Naive thymus-derived CD4-positive, alpha-beta T cell (primary cell): Measurements from ENCODE around the gene IRX4. TPM values are rescaled to one million over a fixed set of nuclear protein-coding genes. Genes with fewer than 3 reads are reported as not detected.

Experiments used
- ATAC-seq: fragments of 150-1000 bp; cut with Tn5 transposase; 2 replicates; pipeline ENCODE4 v1.10.0; 2021; ENCODE audit warnings: mild to moderate bottlenecking, moderate library complexity
- CTCF ChIA-PET: fragments of 350-600 bp; sonication (Branson Sonifier 250); formaldehyde crosslinking; loops from one replicate; lab custom pipeline; 2021; ENCODE audit warnings: antibody characterized with exemption; lab: Charles Lee
- POLR2A ChIA-PET: fragments of 350-600 bp; sonication (Branson Sonifier 250); formaldehyde crosslinking; loops from one replicate; lab custom pipeline; 2021; ENCODE audit warnings: antibody characterized with exemption, inconsistent platforms; lab: Charles Lee
- DNase-seq, 9 donors: peaks; one replicate each; pipeline versions ENCODE4 v3.0.0 to v3.0.0-alpha.2; 2020 to 2022; ENCODE audit warnings: mixed read lengths in 1 of 9
- H3K27ac ChIP-seq: one replicate; pipeline ENCODE4 v1.7.0; 2013; ENCODE audit warnings: mild to moderate bottlenecking, low read depth, low read length, moderate library complexity
- H3K27me3 ChIP-seq, 2 donors: one replicate each; pipeline ENCODE4 v1.7.0; 2013; ENCODE audit warnings: low read length in 2 of 2, mild to moderate bottlenecking in 2 of 2, moderate library complexity in 2 of 2; ENCODE audit not compliant: control insufficient read depth in 2 of 2, insufficient read depth in 2 of 2
- H3K36me3 ChIP-seq, 3 experiments: 1 replicate in 2 of 3; 2 replicates in 1 of 3; pipeline ENCODE4 v1.7.0; 2013; ENCODE audit warnings: low read length in 3 of 3, mild to moderate bottlenecking in 3 of 3, moderate library complexity in 1 of 3; ENCODE audit not compliant: insufficient read depth in 3 of 3, control insufficient read depth in 2 of 3
- H3K4me1 ChIP-seq, 2 donors: one replicate each; pipeline ENCODE4 v1.7.0; 2013; ENCODE audit warnings: low read length in 2 of 2, mild to moderate bottlenecking in 2 of 2, moderate library complexity in 1 of 2; ENCODE audit not compliant: control insufficient read depth in 2 of 2, insufficient read depth in 2 of 2
- H3K4me3 ChIP-seq: 2 replicates; pipeline ENCODE4 v1.7.0; 2013; ENCODE audit warnings: mild to moderate bottlenecking, low read length
- H3K9me3 ChIP-seq, 3 experiments: 1 replicate in 2 of 3; 2 replicates in 1 of 3; pipeline ENCODE4 v1.7.0; 2013; ENCODE audit warnings: low read length in 3 of 3; ENCODE audit not compliant: control insufficient read depth in 2 of 3
- H3K27ac Mint-ChIP-seq, 9 donors: one replicate each; pipeline ENCODE4 v1.8.0; 2020 to 2022; ENCODE audit warnings: mixed read lengths in 9 of 9, mild to moderate bottlenecking in 8 of 9, moderate library complexity in 5 of 9, inconsistent platforms in 2 of 9
- H3K27me3 Mint-ChIP-seq, 5 donors: one replicate each; pipeline ENCODE4 v1.8.0; 2021 to 2022; ENCODE audit warnings: mixed read lengths in 5 of 5, mild to moderate bottlenecking in 1 of 5
- H3K36me3 Mint-ChIP-seq, 5 donors: one replicate each; pipeline ENCODE4 v1.8.0; 2020 to 2022; ENCODE audit warnings: mixed read lengths in 5 of 5, mild to moderate bottlenecking in 3 of 5, inconsistent platforms in 1 of 5
- H3K4me1 Mint-ChIP-seq, 7 donors: one replicate each; pipeline ENCODE4 v1.8.0; 2020 to 2022; ENCODE audit warnings: mixed read lengths in 7 of 7, mild to moderate bottlenecking in 3 of 7, inconsistent platforms in 1 of 7
- H3K4me3 Mint-ChIP-seq, 10 donors: one replicate each; pipeline ENCODE4 v1.8.0; 2020 to 2022; ENCODE audit warnings: mild to moderate bottlenecking in 10 of 10, mixed read lengths in 10 of 10, moderate library complexity in 6 of 10, inconsistent platforms in 2 of 10
- H3K9me3 Mint-ChIP-seq, 11 donors: one replicate each; pipeline ENCODE4 v1.8.0; 2020 to 2022; ENCODE audit warnings: mixed read lengths in 11 of 11, mild to moderate bottlenecking in 4 of 11, inconsistent platforms in 1 of 11, moderate library complexity in 1 of 11
- intact Hi-C, 2 donors: fragments of 100-400 bp; cut with micrococcal nuclease; formaldehyde crosslinking; loops; one replicate each; pipeline ENCODE4 v1.15.1; 2023
- polyA plus RNA-seq, 2 donors: library from polyadenylated mRNA; unstranded; fragments of 300-500 nt; fragmentation: Illumina TruSeq; gene quantifications; one replicate each; pipeline ENCODE4 v1.2.3, GENCODE V29; 2021
- total RNA-seq, 6 experiments: library from RNA in 5 of 6; stranded (reverse) in 5 of 6; gene quantifications; 1 replicate in 5 of 6; 2 replicates in 1 of 6; pipeline ENCODE4 v1.2.3 and lab custom pipeline; 2021 to 2026

IRX4 gene
- total and polyA plus RNA-seq, 7 experiments from 2014 or later: not detected

DNA sequence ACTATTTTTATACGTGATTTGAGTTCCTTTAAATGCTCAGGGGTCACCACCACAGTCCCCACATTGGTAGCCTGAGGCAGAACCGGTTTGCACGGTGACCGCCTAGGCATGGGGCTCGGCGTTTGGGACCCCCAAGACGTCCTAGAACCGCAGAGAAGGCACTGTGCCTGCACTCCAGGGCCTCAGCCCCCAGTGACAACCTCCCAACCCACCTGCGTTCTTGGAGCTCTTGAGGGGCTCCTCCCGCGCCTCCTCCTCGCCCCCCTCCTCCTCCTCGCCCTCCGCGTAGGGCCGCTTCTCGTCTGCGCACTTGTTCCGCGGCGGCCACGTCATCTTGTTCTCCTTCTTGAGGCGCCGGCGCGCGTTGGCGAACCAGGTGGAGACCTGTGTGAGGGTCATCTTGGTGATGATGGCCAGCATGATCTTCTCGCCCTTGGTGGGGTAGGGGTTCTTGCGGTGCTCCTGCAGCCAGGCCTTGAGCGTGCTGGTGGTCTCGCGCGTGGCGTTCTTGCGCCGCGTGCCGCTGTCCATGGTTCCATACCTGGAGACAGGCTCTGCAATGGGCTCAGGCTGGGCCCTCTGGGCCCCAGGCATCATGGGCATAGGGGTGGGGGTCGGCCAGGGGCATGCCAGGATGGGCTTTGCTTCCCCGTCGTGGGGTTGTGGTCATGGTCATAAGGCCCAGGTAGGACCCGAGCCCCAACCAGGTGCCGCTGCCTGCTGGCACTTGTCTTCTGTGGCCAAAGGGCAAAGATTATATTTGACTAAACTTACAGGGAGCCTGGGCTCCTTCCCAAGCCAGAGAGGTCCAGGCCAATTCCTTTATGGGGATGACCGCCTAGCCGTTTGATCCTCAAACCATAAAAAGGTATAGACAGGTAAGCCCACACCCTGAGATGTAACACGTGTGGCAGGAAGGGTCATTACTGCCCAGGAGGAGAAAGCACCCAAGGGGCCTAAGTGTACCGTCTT is 3.1 kb downstream of the IRX4 start:
- H3K9me3 ChIP-seq: no peaks in the 10 kb centered on the region
- Mint-ChIP-seq H3K36me3 (peaks cover 0 to 8% (median 0%) of the 10 kb centered on the region in 5 donors), H3K9me3 (peaks cover 0 to 2% (median 0%) of the 10 kb centered on the region in 11 donors), H3K27ac (peak overlapping the region in 1 of 9 donors; percentile 23), H3K27me3 (peaks cover 34 to 65% (median 50%) of the 10 kb centered on the region in 5 donors), H3K4me1 (peaks cover 0 to 17% (median 14%) of the 10 kb centered on the region in 7 donors), H3K4me3 (peak overlapping the region in 2 of 10 donors; percentile 5 to 31)
- ChIA-PET POLR2A (no interaction called here), CTCF (no interaction called here)
- no peak overlapping the region for H3K4me3 ChIP-seq
- DNase-seq (no peak), ATAC-seq (no peak)
- H3K36me3 ChIP-seq: no peaks in the 10 kb centered on the region
- H3K27me3 ChIP-seq: no peaks in the 10 kb centered on the region
- H3K27ac ChIP-seq: no peak overlapping the region
- no peaks in the 10 kb centered on the region for H3K4me1 ChIP-seq
- intact Hi-C loops: loop anchor here in 1 of 2 donors (5.0 kb wide), 1 partner anchor 868 kb away; no protein-coding TSS in a partner anchor

DNA sequence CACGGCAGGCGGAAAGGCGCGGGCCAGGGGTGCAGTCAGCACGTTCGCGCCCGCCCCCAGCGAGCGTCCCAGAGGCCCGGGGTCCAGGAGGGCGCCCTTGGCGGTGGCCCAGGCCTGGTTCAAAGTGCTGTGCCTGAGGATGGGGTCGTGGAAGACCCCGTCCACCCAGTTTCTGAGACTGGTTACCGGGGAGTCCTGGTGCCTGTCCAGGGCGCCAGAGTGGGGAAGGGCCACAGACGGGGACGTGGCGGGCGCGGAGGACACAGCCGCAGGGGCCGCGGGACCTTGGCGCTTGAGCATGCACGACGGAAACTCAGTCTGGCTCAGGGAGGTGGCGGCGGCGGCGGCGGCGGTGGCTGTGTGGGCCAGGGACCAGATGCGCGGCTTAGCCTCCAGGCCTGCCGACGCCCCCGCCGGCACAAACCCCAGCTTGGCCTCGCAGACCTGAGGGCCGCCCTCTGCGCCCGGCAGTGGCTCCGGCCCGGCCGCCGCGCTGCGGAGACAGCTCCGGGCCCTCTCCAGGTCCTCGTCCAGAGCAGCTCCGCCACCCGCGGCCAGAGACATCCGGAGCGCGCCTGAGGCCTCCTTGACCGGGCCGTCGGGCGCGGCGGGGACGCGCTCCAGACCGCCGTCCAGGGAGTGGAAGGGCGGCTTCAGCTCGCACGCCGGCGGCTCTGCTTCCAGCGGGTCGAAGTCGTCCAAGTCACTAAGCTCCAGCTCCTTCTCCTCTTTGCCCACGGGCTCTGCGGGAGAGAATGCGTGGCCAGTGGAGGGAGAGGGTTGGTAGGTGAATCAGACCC is 4.5 kb downstream of the IRX4 start:
- no peak overlapping the region for H3K27ac ChIP-seq
- peaks cover 0 to 2% of the 10 kb centered on the region in 2 donors for H3K27me3 ChIP-seq
- no peaks in the 10 kb centered on the region for H3K9me3 ChIP-seq
- no peak overlapping the region for H3K4me3 Mint-ChIP-seq
- intact Hi-C loops: no loop called here
- peaks cover 0 to 19% (median 8%) of the 10 kb centered on the region in 7 donors for H3K4me1 Mint-ChIP-seq
- ChIA-PET CTCF (no interaction called here), POLR2A (no interaction called here)
- peaks cover 34 to 71% (median 53%) of the 10 kb centered on the region in 5 donors for H3K27me3 Mint-ChIP-seq
- H3K36me3 Mint-ChIP-seq: peaks cover 0 to 8% (median 0%) of the 10 kb centered on the region in 5 donors
- no peak overlapping the region for H3K27ac Mint-ChIP-seq
- no peaks in the 10 kb centered on the region for H3K36me3 ChIP-seq
- ATAC-seq (no peak), DNase-seq (no peak)
- H3K4me1 ChIP-seq: no peaks in the 10 kb centered on the region
- H3K4me3 ChIP-seq: no peak overlapping the region
- H3K9me3 Mint-ChIP-seq: peaks cover 0 to 2% (median 0%) of the 10 kb centered on the region in 11 donors

DNA sequence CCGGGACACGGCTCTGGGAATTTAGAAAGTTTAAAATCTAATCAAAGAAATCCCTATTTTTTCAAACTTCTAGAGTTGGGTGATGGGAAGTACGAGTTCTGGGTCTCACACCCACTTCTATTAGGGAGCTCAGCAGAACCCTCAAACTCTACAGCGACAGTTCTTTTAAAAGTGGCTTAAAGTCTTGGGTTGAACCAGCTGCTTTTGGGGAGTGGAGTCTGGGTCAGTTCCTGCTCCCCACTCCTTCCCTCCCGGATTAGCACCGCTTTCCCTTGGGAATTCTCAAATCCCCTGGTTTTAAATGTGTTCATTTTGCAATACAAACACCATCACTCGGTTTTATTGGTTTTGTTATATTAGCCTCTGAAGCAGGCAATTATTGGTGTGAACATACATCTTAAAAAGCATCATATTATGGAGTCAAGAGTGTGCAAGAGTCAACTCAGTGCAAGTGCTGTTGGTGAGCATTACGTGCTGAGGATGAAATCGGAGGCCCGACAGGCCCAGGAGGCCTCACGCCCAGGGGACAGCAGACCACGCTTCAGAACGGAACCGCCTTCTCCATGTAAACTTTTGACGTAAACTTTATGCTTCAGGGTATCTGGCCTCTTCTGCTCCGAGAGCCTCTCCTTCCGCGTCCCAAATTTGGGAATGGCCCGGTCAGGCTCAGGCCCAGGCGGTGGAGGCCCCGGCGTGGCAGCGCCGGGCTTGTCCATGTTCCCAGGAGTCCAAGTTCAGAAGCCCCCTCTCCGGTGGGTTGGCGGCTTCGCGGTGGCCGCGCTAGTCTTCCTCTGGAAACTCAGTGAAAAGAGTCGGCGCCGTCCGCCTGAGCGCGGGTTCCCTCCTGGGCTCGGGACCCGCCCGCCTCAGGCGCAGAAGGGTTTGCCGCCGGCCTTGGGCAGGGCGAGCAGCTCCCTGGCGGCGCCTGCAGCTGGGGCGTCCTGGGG is 5.3 kb downstream of the IRX4 start:
- Histone ChIP-seq H3K36me3 (no peaks in the 10 kb centered on the region), H3K4me3 (no peak overlapping the region), H3K9me3 (no peaks in the 10 kb centered on the region), H3K27ac (no peak overlapping the region), H3K4me1 (no peaks in the 10 kb centered on the region), H3K27me3 (peaks cover 2 to 4% of the 10 kb centered on the region in 2 donors)
- peak overlapping the region in 1 of 9 donors; percentile 15 for H3K27ac Mint-ChIP-seq
- intact Hi-C loops: no loop called here
- H3K36me3 Mint-ChIP-seq: peaks cover 0 to 8% (median 0%) of the 10 kb centered on the region in 5 donors
- peaks cover 0 to 19% (median 8%) of the 10 kb centered on the region in 7 donors for H3K4me1 Mint-ChIP-seq
- ChIA-PET CTCF (no interaction called here), POLR2A (no interaction called here)
- DNase-seq (no peak), ATAC-seq (no peak)
- H3K4me3 Mint-ChIP-seq: peak overlapping the region in 3 of 10 donors; percentile 22 to 43 (median 43)
- H3K9me3 Mint-ChIP-seq: peaks cover 0 to 2% (median 0%) of the 10 kb centered on the region in 11 donors
- H3K27me3 Mint-ChIP-seq: peaks cover 42 to 76% (median 60%) of the 10 kb centered on the region in 5 donors

DNA sequence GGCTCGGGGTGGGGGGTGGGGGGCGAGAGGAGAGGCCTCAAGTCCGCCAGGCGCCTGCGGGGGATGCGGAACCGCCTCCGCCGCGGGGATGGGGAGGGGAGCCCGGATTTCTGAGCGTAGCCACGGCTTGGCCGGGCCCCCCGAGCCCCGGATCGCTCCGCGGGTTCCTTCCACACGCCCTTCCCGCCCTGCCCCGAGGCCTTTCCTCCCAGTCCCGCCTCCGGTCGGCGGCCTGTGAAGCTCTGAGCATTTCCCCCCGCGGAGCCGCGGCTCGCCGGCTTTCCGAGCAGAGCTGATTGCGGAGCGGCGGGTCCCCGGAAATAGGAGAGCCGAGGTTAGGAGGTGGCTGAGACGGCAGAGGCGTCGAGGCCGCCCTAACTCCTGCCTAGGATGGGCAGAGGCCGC is 6.1 kb downstream of the IRX4 start:
- H3K4me3 Mint-ChIP-seq: peak overlapping the region in 1 of 10 donors; percentile 43
- peaks cover 0 to 2% (median 0%) of the 10 kb centered on the region in 11 donors for H3K9me3 Mint-ChIP-seq
- H3K27ac Mint-ChIP-seq: no peak overlapping the region
- Histone ChIP-seq H3K4me3 (no peak overlapping the region), H3K9me3 (no peaks in the 10 kb centered on the region), H3K36me3 (no peaks in the 10 kb centered on the region), H3K27me3 (peaks cover 2 to 4% of the 10 kb centered on the region in 2 donors), H3K4me1 (no peaks in the 10 kb centered on the region), H3K27ac (no peak overlapping the region)
- ATAC-seq (no peak), DNase-seq (no peak)
- intact Hi-C loops: no loop called here
- peaks cover 42 to 74% (median 60%) of the 10 kb centered on the region in 5 donors for H3K27me3 Mint-ChIP-seq
- peaks cover 0 to 19% (median 8%) of the 10 kb centered on the region in 7 donors for H3K4me1 Mint-ChIP-seq
- ChIA-PET POLR2A (no interaction called here), CTCF (no interaction called here)
- peaks cover 0 to 8% (median 0%) of the 10 kb centered on the region in 5 donors for H3K36me3 Mint-ChIP-seq

DNA sequence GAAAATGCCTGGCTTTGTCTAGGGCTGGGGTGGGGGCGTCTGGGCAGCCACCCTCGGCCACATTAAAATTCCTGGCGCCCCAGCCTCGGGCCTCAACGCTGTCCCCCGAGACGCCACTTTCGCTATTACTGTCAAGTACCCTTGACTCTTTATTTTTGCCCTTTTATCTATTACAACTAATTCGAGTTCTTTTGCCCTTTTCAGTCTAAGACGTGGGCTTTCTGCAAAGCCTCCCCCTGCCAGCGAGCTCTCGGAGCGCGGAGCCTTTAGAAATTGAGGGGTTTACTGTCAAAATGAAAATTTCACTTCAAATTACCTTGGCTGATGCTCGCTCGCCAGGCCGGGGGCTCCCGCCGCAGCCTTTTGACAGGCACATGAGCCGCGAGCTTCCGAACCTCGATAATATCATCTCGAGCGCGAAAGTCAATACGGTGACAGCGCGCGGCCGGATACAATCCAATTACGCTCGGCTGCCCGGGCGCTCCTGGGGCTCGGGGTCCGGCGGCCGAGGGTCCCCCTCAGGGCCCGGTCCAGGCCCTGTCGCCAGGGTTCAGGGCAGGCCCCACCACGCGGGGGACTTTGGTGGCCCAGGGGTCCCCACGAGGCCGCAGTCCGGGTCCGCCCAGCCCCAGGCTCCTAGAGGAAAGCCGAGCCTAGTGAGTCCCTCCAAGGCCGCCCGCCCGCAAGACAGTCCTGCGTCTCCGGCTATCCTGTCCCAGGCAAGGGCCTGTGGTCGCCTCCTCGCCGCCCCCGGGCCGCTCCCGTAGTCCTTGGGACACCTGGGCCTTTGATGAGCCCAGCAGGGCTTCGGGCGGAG is 6.7 kb downstream of the IRX4 start:
- H3K27ac ChIP-seq: no peak overlapping the region
- intact Hi-C loops: no loop called here
- peak overlapping the region in 7 of 10 donors; percentile 23 to 77 (median 66) for H3K4me3 Mint-ChIP-seq
- H3K9me3 ChIP-seq: no peaks in the 10 kb centered on the region
- peaks cover 42 to 68% (median 56%) of the 10 kb centered on the region in 5 donors for H3K27me3 Mint-ChIP-seq
- H3K36me3 ChIP-seq: no peaks in the 10 kb centered on the region
- no peak for ATAC-seq
- H3K9me3 Mint-ChIP-seq: peaks cover 0 to 2% (median 0%) of the 10 kb centered on the region in 11 donors
- H3K4me3 ChIP-seq: no peak overlapping the region
- peaks cover 2 to 4% of the 10 kb centered on the region in 2 donors for H3K27me3 ChIP-seq
- ChIA-PET CTCF (interaction anchor here (0.6 kb wide), 1 partner anchor 157 kb away, joined by 3 read pairs; no protein-coding TSS in a partner anchor), POLR2A (no interaction called here)
- H3K27ac Mint-ChIP-seq: peak overlapping the region in 1 of 9 donors; percentile 76
- no peak for DNase-seq
- H3K4me1 ChIP-seq: no peaks in the 10 kb centered on the region
- peaks cover 0 to 14% (median 8%) of the 10 kb centered on the region in 7 donors for H3K4me1 Mint-ChIP-seq
- peaks cover 0 to 8% (median 0%) of the 10 kb centered on the region in 5 donors for H3K36me3 Mint-ChIP-seq
